Prostate gland (tissue), 2 donors: ENCODE data around the gene BCAN.

Experiments
- POLR2A ChIP-seq: fragments of 450-650 bp; IDR thresholded peaks from one replicate; pipeline ENCODE4 v1.6.1; 2016; ENCODE audit warnings: antibody characterized with exemption, mild to moderate bottlenecking
- POLR2AphosphoS5 ChIP-seq: sonication (generic); formaldehyde crosslinking; IDR thresholded peaks from one replicate; pipeline ENCODE4 v1.6.1; 2017; ENCODE audit warnings: antibody characterized with exemption
- TF ChIP-seq, protein P1 (sequence below), 4 experiments: fragments of 200-600 bp in 2 of 4; fragments of 450-650 bp in 2 of 4; sonication (generic) in 2 of 4; IDR thresholded peaks; 1 replicate in 3 of 4; 2 replicates in 1 of 4; pipeline ENCODE4 v1.5.1; 2016 to 2019; ENCODE audit warnings: antibody characterized with exemption in 4 of 4, mild to moderate bottlenecking in 2 of 4, moderate library complexity in 2 of 4

DNA sequence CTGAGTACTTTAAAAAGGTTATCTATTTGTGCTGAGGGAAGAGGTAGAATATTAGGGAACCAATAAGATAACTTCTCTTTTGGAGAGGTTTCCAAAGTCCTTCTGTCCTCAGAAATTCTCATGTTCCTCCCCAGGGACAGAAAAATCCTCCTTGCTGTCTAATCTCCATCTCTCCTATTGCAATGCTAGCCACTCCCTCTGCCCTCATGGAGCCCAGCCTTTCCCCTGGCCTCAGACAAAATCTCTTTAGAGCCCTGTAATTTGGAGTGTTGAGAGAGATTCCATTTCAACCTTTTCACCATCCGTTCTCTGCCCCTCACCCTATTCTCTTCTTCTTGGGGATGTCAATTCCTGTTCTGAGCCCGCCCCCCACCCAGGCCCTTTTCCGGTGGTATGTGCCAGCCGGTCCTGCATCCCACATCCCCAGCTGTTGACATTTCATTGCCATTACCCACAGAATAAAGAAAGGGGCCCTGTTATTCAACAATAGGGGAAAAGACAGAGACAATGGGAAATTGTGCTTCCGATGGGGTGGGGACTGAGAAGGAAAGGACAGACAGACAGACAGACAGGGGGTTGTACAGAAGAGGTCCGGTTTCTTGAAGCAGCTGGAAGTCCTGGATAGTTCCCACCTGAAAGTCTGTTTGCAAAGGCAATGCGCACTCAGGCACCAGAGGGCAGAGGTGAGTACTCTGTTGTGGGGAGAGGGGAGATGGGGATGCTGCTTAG is 22.9 kb upstream of the BCAN start, which contains the start of gene HAPLN2:
- no peak for TF ChIP-seq POLR2A
- TF ChIP-seq, protein P1, sequence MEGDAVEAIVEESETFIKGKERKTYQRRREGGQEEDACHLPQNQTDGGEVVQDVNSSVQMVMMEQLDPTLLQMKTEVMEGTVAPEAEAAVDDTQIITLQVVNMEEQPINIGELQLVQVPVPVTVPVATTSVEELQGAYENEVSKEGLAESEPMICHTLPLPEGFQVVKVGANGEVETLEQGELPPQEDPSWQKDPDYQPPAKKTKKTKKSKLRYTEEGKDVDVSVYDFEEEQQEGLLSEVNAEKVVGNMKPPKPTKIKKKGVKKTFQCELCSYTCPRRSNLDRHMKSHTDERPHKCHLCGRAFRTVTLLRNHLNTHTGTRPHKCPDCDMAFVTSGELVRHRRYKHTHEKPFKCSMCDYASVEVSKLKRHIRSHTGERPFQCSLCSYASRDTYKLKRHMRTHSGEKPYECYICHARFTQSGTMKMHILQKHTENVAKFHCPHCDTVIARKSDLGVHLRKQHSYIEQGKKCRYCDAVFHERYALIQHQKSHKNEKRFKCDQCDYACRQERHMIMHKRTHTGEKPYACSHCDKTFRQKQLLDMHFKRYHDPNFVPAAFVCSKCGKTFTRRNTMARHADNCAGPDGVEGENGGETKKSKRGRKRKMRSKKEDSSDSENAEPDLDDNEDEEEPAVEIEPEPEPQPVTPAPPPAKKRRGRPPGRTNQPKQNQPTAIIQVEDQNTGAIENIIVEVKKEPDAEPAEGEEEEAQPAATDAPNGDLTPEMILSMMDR (IDR thresholded peaks at IDR 0.05): peak in 1 of 4 experiments; percentile 12
- TF ChIP-seq POLR2AphosphoS5: no peak
